IPS-18c (cell line): ENCODE data around the gene HNF1A.

ENCODE experiments used
- H3K4me3 ChIP-seq: 2 replicates; pipeline ENCODE4 v1.7.0; 2013; ENCODE audit warnings: low read depth, mild to moderate bottlenecking, low read length, moderate library complexity; ENCODE audit not compliant: insufficient read depth
- H3K9me3 ChIP-seq: one replicate; pipeline ENCODE4 v1.6.1; 2013; ENCODE audit warnings: mild to moderate bottlenecking, low read length, moderate library complexity; ENCODE audit not compliant: control insufficient read depth, insufficient read depth

Gene HNF1A

DNA sequence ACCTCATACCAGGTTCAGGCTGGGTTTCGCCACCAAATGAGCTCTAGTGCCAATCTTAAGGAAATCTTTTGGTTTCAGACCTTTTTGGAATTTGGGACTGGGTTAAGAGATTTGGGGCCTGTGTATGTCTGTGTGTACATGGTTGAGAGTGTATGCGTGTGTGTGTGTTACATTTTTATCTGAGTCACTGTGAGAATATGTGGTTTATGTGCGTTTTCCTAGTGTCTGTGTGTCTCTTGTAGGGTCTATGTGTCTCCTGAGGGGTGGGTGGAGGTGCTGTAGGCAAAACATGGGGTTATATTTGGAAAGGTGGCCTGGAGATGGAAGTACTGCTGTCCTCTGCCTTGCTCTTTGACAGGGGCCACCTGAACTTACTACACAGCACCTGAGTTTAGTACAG is 20.1 kb downstream of the HNF1A start:
- no peak overlapping the region for H3K4me3 ChIP-seq

DNA sequence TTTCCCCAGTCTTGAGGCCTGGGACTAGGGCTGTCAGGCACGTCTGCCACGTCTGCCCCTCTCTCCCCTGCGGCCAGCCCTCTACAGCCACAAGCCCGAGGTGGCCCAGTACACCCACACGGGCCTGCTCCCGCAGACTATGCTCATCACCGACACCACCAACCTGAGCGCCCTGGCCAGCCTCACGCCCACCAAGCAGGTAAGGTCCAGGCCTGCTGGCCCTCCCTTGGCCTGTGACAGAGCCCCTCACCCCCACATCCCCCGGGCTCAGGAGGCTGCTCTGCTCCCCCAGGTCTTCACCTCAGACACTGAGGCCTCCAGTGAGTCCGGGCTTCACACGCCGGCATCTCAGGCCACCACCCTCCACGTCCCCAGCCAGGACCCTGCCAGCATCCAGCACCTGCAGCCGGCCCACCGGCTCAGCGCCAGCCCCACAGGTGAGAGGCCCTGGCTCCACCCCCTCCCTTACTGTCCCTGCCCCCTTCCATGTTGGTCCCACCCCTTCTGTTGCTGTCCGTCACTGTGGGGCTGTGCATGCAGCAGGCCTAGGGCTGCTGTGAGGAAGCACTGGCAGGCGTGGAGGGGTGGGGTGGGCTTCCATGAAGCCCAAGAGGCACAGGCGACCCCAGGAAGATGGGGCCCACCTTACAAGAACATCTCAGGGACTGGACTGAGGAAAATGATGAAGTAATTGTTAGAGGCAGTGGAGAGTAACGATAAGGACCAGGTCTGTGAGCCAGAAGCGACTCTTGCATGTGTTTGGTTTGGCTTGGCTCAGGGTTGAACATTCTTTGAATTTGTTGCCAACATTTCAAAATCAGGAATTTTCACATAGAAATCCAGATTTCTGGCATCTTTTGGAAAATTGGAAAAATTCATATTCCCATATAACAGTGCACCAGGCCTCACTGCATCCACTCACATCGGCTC is 21.1 kb downstream of the HNF1A start:
- H3K4me3 ChIP-seq = peak overlapping the region; percentile 9; the same call in 1 of the 2 replicates
- peaks cover 2% of the 10 kb centered on the region for H3K9me3 ChIP-seq

More for the DNA sequence above, 20.1 kb downstream of the HNF1A start:
- H3K9me3 ChIP-seq = peaks cover 2% of the 10 kb centered on the region

DNA sequence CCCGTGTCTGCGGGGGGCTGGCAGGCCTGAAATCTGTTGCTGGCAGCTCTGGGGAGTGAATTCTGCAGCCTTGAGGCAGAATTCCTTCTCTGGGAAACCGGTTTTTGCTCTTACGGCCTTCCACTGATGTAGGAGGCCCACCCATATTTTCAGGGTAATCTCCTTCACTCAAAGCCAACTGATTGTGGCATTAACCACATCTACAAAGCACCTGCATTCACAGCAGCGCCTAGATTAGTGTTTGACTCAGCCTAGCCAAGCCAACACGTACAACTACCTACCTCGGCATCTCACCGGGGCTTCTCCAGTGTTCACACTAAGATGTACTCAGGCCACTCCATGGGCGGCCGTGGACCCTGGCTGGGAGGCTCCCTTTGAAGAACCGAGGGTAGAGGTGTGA is 22.2 kb downstream of the HNF1A start:
- Histone ChIP-seq H3K4me3 (no peak overlapping the region), H3K9me3 (peaks cover 2% of the 10 kb centered on the region)

DNA sequence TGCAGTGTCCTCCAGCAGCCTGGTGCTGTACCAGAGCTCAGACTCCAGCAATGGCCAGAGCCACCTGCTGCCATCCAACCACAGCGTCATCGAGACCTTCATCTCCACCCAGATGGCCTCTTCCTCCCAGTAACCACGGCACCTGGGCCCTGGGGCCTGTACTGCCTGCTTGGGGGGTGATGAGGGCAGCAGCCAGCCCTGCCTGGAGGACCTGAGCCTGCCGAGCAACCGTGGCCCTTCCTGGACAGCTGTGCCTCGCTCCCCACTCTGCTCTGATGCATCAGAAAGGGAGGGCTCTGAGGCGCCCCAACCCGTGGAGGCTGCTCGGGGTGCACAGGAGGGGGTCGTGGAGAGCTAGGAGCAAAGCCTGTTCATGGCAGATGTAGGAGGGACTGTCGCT is 22.7 kb downstream of the HNF1A start:
- Histone ChIP-seq H3K9me3 (peaks cover 2% of the 10 kb centered on the region), H3K4me3 (no peak overlapping the region)

DNA sequence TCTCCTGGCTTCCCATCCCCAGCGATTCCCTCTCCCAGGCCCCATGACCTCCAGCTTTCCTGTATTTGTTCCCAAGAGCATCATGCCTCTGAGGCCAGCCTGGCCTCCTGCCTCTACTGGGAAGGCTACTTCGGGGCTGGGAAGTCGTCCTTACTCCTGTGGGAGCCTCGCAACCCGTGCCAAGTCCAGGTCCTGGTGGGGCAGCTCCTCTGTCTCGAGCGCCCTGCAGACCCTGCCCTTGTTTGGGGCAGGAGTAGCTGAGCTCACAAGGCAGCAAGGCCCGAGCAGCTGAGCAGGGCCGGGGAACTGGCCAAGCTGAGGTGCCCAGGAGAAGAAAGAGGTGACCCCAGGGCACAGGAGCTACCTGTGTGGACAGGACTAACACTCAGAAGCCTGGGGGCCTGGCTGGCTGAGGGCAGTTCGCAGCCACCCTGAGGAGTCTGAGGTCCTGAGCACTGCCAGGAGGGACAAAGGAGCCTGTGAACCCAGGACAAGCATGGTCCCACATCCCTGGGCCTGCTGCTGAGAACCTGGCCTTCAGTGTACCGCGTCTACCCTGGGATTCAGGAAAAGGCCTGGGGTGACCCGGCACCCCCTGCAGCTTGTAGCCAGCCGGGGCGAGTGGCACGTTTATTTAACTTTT is 23.6 kb downstream of the HNF1A start:
- no peak overlapping the region for H3K4me3 ChIP-seq
- H3K9me3 ChIP-seq = peaks cover 2% of the 10 kb centered on the region

DNA sequence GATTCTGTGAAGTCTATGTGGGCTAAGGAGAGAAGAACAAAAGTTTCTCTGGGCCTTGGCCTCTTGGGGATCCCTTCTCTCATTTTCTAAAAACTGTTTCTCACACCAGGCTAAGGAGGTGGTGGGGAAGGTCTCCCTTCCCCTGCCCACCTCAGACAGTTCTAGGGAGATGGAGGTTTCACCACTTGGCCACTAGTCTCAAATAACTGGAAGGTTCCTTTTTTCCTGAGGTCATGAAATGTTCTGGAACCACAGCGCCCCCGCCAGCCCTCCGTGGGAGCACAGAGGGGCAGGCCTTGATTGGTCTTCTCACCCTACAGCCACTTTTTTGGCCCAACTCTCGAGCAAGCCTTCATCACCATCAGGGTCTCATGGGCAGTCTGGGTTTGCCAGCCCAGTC is 25.3 kb downstream of the HNF1A start:
- H3K9me3 ChIP-seq = peaks cover 2% of the 10 kb centered on the region
- no peak overlapping the region for H3K4me3 ChIP-seq

DNA sequence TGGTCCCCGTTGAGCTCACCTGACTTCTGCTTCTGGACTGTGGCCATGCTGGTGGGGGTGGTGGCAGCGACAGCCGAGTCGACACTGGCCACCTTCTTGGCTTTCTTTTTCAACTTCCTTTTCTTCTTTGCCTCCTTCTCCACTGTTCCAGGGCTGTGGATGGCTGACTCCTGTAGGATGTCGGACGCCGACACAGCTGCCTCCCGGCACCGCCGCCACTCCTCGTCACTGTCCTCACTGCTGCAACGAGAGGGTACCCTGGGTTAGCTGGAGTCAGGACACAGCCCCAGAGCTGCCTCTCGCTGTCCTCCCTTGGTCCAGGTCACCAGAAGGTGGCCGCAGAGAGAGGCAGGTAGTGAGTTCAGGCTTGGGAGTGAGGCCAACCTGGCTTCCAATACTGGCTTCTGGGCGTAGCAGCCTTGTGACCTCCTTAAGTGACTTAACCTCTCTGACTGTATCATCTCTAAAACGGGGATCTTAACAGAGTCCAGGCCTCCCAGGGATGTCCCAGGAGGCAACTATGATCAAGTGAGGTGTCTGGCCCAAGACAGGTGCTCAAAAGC is 26.0 kb downstream of the HNF1A start:
- Histone ChIP-seq H3K9me3 (peaks cover 2% of the 10 kb centered on the region), H3K4me3 (no peak overlapping the region)

DNA sequence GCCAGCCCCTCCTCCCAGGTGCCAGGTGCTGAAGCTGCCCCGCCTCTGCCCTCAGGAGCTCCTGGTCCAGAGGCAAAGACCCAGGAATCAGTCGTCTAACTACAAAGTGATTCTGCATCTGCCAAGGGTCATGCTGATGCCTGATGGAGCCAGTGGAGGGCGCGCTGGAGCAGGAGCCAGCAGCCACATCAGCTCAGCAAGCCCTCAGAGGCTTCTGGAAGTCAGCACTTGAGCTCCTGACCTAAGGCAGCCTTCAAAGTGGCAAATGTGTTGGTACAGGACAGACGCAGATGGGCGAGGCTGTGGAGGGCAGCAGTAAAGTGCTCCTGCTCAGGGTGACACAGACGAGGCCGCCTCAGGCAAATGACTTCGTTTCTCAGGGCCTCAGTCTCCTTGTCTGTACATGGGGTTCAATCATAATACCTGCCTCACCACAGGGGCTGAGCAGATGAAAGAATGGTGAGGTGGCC is 27.0 kb downstream of the HNF1A start:
- H3K9me3 ChIP-seq = peaks cover 2% of the 10 kb centered on the region
- H3K4me3 ChIP-seq = no peak overlapping the region

DNA sequence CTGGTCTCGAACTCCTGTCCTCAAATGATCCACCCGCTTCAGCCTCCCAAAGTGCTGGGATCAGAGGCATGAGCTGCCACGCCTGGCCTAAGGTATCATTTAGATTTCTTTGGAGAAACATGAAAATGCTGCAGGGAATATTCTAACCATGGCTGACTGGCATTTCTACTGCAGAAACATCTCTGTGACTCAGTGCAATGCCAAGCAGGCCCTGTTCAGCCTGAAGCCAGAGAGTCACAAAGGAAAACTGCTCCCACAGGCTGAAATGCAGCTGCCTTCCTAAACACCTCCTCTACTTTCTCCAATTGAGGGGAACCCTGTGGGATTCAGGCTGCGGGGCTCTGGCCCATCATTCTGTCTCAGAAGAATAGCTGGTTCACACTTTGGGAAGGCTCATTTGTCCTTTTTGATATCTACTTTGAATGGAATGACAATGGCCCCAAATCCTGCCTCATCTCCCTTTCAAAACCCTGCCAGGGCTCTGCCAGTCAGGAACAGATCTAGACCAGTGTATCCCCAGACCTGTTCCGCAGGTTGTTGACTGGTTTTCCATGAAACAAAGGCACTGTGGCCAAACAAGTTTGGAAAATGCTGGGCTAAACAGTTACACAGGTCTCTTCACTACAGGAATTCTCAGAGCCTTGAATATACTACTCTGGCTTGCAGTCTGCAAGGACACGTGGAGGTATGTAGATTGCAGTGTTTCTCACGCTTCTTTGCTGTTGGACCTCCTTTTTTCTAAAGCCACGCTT is 30.2 kb downstream of the HNF1A start:
- no peak overlapping the region for H3K4me3 ChIP-seq
- H3K9me3 ChIP-seq = no peaks in the 10 kb centered on the region

DNA sequence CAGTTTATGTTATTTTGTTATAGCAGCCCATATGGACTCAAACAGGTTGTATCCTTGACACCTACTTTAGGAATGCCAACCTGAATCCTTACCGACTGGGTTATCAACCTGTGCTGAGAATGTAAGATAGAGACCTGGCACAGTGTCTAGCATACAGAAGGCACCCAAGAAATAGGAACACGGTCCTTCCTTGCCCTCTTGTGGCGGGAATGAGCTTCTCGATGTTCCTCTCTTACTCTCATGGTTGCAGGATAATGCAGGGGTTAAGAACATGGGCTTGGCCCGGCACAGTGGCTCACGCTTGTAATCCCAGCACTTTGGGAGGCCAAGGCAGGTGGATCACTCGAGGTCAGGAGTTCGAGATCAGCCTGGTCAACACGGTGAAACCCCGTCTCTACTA is 31.4 kb downstream of the HNF1A start:
- Histone ChIP-seq H3K9me3 (no peaks in the 10 kb centered on the region), H3K4me3 (no peak overlapping the region)

DNA sequence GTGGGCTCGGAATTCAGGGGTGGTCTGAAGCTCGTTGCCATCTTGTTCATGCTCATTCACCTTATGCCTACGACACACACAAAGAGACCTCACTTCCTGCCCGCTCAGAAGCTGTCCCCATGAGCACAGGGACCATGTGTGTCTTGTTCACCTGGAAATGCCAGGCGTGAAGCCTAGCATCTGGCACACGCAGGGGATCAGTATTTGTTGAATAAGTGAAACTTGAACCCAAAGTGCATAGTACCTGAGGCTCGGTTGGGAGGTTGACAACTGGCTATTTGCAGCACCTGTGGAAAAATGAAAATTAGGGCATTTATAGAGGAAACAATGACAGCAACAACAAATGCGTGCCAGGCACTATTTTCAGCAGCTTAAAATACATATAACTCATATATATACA is 32.5 kb downstream of the HNF1A start:
- Histone ChIP-seq H3K9me3 (no peaks in the 10 kb centered on the region), H3K4me3 (no peak overlapping the region)

DNA sequence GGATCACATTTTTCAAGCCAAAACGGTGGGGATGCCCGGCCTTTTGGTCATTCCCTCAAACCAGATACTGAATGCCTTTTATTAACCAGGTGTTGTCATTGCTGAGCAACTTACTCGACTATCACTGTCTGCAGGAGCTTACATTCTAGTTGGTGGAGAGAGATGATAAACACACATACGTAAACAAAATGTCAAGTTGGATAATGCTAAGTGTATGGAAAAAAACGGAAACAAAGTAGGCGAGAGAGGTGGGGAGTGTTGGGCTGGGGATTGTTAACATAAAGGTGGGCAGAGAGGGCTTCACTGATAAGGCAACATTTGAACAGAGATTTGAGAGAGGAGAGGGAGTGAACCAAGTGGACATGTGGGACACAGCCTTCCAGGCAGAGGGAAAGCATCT is 33.5 kb downstream of the HNF1A start:
- Histone ChIP-seq H3K9me3 (no peaks in the 10 kb centered on the region), H3K4me3 (no peak overlapping the region)

DNA sequence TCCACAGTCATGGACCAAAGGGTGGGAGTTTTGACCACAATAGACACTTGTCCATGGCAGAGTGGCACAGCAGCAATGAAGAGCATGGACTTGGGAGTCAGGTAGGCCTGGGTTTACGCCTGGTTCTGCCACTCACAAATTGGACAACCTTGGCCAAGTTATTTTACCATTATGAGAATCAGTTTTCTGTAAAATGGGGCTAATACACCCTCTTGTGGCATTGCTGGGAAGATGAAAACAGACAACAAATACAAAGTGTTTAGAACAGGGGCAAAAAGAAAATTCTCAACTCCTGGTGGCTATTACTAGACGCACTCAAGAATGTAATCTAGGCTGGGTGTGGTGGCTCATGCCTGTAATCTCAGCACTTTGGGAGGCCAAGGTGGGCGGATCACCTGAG is 35.4 kb downstream of the HNF1A start:
- Histone ChIP-seq H3K9me3 (no peaks in the 10 kb centered on the region), H3K4me3 (no peak overlapping the region)

DNA sequence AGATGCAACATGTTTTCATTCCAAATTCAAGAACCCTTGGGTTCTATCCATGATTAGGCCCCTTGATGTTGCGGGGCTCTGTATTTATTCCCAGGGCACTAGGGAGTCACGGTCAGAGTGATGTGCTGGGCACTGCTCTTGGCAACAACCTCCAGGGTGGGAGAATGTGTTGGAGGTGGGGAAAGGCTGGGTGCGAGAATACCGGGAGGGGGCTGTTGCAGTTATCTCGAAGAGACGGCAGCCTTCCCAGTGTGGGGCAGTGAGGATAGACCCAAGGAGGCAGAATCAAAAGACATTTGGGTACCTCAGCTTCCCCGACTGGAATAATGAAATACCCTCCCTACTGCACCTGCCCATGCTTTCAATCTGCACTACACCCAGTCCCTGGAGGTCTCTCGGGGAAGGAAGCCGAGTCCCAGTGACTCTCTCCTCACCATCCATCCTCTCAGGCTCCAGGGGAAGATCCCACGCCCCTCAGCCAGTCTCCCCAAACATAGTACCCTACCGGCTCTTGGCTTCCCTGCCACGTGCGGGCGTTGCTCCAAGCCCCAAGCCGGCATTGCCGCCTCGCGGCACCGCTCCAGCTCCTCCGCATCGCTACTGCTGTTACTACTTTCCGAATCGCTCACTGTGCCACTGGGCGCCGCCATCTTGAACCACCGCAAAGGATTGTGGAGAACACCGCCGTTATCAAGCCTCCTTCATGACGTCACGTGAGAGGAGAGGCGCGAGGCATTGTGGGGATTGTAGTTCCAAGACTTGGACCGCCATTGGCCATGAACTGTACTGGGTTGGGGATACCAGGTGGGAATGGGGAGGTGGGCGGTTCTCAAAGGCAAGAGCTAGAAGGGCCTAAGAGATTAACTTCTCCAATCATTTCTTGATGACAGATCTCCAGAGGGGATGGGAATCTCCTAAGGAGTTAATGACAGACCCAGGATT is 37.8 kb downstream of the HNF1A start, which contains the start of gene C12orf43:
Gene C12orf43 (minus strand): TSS at position 663 of the 942 bp plus-strand sequence. CDS start 13 bp downstream, at position 650.
- no peaks in the 10 kb centered on the region for H3K9me3 ChIP-seq
- peak within 1 kb of the TSS; percentile 96 for H3K4me3 ChIP-seq

DNA sequence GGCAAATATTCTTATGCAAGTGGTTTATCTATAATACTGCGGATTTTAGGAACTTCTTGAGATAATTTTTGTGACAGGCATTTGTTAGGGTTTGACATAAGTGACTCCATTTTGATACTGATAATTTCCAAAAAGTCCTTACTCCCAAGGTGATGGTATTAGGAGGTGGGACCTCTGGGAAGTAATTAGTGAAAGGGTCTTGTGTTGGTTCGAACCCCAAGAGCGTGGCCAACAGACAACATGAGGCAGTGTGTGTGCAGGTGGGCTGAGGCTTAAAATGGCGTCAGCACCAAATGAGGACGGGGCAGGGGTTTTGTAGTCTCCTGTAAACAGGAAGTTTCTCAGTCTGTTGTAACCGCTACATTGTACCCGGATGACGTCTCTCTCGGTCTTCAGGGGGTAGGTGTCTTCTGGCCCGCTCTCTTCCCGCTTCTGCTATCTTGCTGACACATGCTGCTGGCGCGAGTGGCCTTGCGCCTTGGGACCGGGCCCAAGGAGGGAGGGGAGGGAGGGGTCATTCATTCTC is 39.7 kb downstream of the HNF1A start:
- H3K4me3 ChIP-seq = no peak overlapping the region
- H3K9me3 ChIP-seq = no peaks in the 10 kb centered on the region
